ENCODE results near the gene LRGUK.

- TF ChIP-seq EZH2 (IDR thresholded peaks at IDR 0.05; ENCODE audit: borderline replicate concordance, low read depth, low read length, severe bottlenecking) (no peak), CTCF (IDR thresholded peaks at IDR 0.05; ENCODE audit: extremely low read depth in 1 of 2, insufficient read depth in 1 of 2, low read depth in 1 of 2, low read length in 2 of 2) (no peak), POLR2AphosphoS5 (IDR thresholded peaks at IDR 0.05; ENCODE audit: insufficient read depth, low read depth, low read length) (no peak), JUN (IDR thresholded peaks at IDR 0.05; ENCODE audit: borderline replicate concordance, insufficient read depth, insufficient read length, low read depth) (no peak), FOS (IDR thresholded peaks at IDR 0.05; ENCODE audit: borderline replicate concordance, insufficient read depth, low read length) (no peak), POLR2A (IDR thresholded peaks at IDR 0.05; ENCODE audit: low read depth, low read length) (no peak)
Measured at GRCh38 chr7:134234216-134234615, 107.1 kb downstream of the LRGUK start.
